Activated naive CD4-positive, alpha-beta T cell treated with anti-CD3 and anti-CD28 coated beads, Interleukin-2, amount 50 U/mL, for 16 hours (primary cell): ENCODE measurements around the gene CALN1.
"Not testable (repeated sequence)": the region's sequence is repeated elsewhere in the genome, so short reads cannot be mapped to it uniquely, and the experiment has no call there.

Experiments used
- DNase-seq: peaks from one replicate; pipeline ENCODE4 v3.0.0-alpha.2; 2020

Gene CALN1

DNA sequence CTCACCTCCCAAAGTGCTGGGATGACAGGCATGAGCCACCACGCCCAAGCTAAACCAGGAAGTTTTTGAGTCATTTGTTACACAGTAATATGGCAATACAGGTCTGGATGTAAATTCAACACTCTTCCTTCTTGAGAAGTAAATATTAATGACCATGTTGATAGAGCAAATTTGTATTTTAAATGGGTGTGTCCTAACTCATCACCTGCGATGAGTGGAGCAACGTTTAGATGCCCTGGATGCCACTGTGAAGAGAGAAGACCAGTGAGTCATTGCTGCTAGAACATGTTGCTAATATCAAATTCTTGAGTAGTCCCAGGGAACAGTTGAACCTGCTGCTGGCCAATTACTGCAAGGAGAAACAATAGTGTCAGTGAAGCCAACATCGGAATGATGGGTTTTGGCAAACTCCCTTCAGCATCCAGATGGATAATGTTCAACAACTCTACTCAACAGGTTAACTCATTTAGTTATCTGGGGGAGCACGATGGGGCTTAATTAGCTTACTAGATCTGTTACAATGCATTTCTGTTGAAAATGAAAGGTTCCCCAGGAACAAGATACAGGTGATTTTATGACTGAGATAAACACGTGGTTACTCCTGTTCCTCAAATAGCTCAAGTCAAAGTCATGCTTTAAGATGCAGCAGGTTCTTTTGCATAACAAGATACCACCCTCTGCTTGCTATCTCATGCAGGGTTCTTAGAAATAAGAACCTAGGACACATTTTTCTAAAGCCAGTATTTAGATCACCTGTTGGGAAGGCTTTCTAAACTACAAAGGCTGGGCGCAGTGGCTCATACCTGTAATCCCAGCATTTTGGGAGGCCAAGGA lies 146.8 kb downstream of the CALN1 start:
- DNase-seq, result no peak

GRCh38 chr7:72260406-72260805 lies 151.7 kb downstream of the CALN1 start:
- DNase-seq, result no peak

- no peak for DNase-seq
Measured at GRCh38 chr7:72258074-72258473, 154.1 kb downstream of the CALN1 start.

GRCh38 chr7:72254455-72254854 lies 157.7 kb downstream of the CALN1 start:
- no peak for DNase-seq

DNA sequence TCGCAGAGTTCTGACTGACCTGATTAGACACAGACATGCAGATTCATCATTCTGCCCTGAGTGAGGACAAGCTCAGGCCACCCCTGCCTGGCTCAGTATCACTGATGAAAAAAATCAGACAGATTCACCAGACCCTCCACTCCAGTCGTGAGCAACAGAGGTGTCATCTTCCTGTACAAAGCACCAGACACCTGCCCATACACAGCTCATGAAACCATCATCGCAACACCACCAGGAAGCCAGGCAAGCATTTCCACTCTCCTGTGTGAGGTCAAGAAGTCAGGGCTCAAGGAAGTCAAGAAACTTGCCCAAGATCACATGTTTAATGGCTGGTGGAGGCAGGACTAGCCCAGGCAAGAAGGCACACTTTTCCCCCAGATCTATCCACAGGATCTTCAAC lies 163.0 kb downstream of the CALN1 start:
- DNase-seq, result no peak

DNA sequence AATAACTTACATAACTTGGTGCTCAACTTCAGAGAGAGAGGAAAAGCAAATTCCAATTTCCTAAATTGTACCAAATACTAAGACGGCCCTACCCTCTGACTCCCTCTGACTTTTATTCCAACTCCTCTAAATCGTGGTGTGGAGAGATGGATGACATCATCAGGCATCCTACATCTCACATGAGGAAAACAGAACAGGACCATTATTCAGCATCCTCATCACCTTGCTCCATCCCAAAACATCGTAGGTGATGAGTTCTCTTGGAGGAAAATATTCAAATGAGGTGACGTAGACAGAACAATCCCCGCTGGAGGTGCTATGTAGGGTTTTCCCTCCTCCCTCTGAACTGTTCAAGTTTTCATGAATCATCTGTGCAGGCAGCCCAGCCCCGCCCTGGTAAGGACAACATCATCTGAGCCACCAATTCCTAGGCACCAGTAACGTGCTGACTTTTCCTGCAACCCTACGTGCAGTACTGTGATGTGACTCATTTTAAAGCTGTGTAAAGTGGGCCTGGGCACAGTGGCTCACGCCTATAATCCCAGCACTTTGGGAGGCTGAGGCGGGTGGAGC lies 167.2 kb downstream of the CALN1 start:
- DNase-seq, result no peak

DNA sequence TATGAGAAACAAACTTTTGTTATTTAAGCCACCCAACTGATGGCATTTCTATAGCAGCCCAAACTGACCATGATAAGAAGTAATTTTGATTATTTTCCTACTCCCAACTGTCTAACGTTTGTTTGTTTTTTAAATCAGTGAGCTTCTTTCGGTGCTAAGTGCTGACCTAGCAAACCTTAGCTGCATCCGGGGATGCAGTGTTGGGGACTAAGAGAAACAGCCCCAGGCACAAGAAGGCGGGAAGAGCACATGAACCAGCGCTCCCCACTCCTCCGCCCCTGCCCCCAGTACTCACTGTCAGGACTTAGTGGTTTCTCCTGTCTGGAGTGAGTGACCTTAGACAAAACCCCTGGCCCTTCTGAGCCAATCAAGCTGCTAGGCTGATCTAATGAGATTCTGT lies 168.8 kb downstream of the CALN1 start:
- no peak for DNase-seq

GRCh38 chr7:72235351-72235750 lies 176.8 kb downstream of the CALN1 start:
- DNase-seq, result no peak

- no peak for DNase-seq
Measured at GRCh38 chr7:72234086-72234485, 178.1 kb downstream of the CALN1 start.

GRCh38 chr7:72230281-72230680 lies 181.9 kb downstream of the CALN1 start:
- DNase-seq, result no peak

- DNase-seq, result no peak
Measured at GRCh38 chr7:72223351-72223750, 188.8 kb downstream of the CALN1 start.

DNA sequence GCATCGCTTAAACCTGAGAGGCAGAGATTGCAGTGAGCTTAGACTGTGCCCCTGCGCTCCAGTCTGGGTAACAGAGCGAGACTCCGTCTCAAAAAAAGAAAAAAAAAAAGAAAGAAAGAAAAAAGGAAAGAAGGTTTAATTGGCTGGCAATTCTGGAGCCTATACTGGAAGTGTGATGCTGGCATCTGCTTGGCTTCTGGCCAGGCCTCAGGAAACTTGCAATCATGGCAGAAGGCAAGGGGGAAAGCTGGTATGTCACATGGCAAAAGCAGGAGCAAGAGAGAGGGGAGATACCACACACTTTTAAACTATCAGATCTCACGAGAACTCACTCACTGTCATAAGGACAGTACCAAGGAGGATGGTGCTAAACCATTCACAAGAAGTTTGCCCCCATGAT lies 190.0 kb downstream of the CALN1 start:
- DNase-seq, result no peak

- no peak for DNase-seq
Measured at GRCh38 chr7:72219500-72219899, 192.6 kb downstream of the CALN1 start.

- DNase-seq, result no peak
Measured at GRCh38 chr7:72217151-72217550, 195.0 kb downstream of the CALN1 start.

DNA sequence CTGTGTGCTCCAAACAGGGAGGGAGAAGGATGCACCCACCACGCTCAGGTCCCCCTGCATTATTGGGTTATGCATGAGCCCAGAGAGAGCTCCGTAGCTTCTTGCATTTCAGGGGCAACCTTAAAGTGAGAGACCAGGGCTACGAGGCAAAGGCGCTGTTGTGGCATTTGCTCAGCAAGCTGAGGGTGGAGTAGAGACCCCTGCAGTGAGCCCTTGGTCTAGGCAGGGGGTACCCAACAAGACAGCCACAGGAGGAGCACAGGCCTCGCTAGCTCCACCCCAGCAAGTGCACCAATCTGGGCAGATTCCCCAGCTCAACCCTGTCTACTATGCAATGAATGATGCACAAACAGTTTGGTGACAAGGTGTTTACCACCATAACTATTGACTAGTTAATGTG lies 198.4 kb downstream of the CALN1 start:
- no peak for DNase-seq

GRCh38 chr7:72213081-72213480 lies 199.1 kb downstream of the CALN1 start:
- DNase-seq, result no peak

DNA sequence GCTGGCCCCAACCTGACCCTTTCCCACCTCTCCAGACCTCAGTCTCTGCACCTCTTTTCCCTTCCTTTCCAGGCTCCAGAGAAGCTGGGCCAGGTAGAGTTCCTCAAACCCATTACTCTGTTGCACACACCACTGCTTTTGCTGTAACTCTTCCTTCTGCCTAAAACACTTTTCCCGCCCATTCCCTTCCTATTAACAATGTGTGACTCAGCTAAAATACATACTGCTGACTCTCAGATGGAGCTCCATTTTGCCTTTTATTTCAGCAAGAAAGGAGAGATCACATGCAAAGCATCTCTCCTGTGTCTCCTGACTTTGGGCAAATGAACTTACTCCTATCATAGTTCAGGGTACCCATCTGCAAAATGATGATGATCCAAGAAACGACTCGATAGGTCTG lies 201.0 kb downstream of the CALN1 start:
- DNase-seq, result no peak

DNA sequence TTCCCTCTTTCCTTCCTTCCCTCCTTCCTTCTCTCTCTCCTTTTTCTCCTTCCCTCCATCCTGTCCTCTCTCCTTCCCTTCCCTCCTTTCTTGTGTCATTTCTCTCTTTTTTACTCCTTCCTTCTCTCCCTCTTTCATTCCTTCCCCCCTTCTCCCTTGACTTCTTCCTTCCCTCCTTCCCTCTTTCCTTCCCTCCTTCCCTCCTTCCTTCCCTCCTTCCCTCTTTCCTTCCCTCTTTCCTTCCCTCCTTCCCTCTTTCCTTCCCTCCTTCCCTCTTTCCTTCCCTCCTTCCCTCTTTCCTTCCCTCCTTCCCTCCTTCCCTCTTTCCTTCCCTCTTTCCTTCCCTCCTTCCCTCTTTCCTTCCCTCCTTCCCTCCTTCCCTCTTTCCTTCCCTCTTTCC lies 203.1 kb downstream of the CALN1 start:
- not testable (repeated sequence) for DNase-seq

DNA sequence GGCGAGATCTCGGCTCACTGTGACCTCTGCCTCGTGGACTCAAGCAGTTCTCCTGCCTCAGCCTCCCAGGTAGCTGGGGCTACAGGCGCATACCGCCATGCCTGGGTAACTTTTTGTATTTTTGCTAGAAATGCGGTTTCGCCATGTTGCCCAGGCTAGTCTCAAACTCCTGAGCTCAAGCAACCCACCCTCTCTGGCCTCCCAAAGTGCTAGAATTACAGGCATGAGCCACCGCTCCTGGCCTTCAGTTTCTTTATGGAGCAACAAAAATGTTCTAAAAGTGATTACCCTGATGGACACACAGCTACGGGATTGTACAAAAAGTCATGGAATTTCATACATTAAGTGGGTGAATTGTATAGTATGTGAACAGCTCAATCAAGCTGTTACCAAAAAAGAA lies 216.0 kb downstream of the CALN1 start:
- no peak for DNase-seq

GRCh38 chr7:72190919-72191318 lies 221.2 kb downstream of the CALN1 start:
- DNase-seq, result no peak

GRCh38 chr7:72190146-72190545 lies 222.0 kb downstream of the CALN1 start:
- no peak for DNase-seq

DNA sequence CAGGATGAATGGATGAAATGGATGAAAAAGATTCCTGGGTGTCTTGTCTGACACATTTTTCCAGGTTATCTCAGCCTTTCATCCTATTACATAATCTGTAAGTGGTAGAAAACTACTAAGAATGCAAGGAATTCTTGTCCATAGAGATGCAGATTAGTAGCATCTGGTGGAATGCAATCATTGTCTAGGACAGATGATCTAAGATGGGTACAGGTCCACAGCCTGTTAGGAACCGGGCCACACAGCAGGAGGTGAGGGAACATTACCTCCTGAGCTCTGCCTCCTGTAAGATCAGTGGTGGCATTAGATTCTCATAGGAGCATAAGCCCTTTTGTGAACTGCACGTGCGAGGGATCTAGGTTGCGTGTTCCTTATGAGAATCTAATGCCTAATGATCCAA lies 225.0 kb downstream of the CALN1 start:
- no peak for DNase-seq

- no peak for DNase-seq
Measured at GRCh38 chr7:72183835-72184234, 228.3 kb downstream of the CALN1 start.

DNA sequence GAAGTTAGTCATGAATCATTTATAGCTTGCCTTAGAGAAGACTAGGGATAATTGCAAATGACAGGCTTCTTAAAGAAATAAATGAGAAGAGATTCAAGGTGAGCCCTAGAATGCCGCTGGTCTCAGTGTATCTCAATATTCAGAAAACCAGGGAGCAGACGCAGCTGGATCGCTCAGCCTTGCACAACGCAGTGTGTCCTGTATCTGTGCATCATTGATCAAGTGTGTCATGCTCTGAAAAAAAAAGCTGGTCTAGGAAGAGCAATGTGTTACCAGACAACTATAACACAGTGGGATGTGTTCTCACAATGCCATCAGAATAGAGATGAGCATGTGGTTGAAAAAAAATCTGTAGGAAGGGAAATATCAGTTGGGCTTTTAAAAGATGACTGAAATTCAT lies 230.1 kb downstream of the CALN1 start:
- no peak for DNase-seq

GRCh38 chr7:72176875-72177274 lies 235.3 kb downstream of the CALN1 start:
- no peak for DNase-seq
